A549 (cell line): ENCODE data around the gene PAM.

Experiments used
- ESRRA ChIP-seq: fragments of 150-350 bp; IDR thresholded peaks from 2 replicates; pipeline ENCODE4 v1.6.1; 2014; ENCODE audit warnings: mild to moderate bottlenecking, low read length, borderline replicate concordance
- MAZ ChIP-seq: fragments of 150-350 bp; IDR thresholded peaks from 2 replicates; pipeline ENCODE4 v1.6.1; 2014; ENCODE audit warnings: antibody characterized with exemption, low read depth, low read length, borderline replicate concordance

DNA sequence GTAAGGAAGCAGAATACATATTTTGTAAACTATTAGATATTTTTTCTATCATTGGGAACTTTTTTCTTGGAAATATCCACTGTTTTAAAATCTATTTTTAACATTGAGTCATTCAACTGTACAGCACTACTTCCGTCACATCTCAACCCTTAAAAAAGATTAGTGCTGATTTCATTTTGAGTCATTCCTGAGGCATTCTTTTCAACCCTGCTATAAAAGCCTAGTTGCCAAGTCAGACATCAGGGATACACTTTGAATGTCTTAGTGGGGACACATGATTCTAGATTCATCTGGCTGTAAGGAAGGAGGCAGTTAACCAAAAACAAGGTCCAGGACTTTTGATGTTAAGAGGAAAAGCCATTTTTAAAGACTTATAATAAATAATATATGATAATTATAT lies 203.9 kb downstream of the PAM start:
- no peak for TF ChIP-seq ESRRA
- no peak for TF ChIP-seq MAZ
